Glutamatergic neuron (in vitro differentiated cells): Measurements from ENCODE around the gene PLCL1. TPM values are rescaled to one million over a fixed set of nuclear protein-coding genes. Genes with fewer than 3 reads are reported as not detected.

ENCODE experiments used
- DNase-seq: peaks from one replicate; pipeline ENCODE4 v3.0.0; 2022
- H3K27ac Mint-ChIP-seq: one replicate; pipeline ENCODE4 v1.8.0; 2020; ENCODE audit warnings: mild to moderate bottlenecking, mixed read lengths, inconsistent platforms; ENCODE audit not compliant: unreplicated experiment
- H3K27me3 Mint-ChIP-seq: one replicate; pipeline ENCODE4 v1.8.0; 2020; ENCODE audit warnings: mild to moderate bottlenecking, moderate library complexity, mixed read lengths, inconsistent platforms; ENCODE audit not compliant: unreplicated experiment
- H3K36me3 Mint-ChIP-seq: one replicate; pipeline ENCODE4 v1.8.0; 2020; ENCODE audit warnings: mild to moderate bottlenecking, mixed read lengths, inconsistent platforms; ENCODE audit not compliant: unreplicated experiment
- H3K4me1 Mint-ChIP-seq: one replicate; pipeline ENCODE4 v1.8.0; 2020; ENCODE audit warnings: mild to moderate bottlenecking, low read depth, mixed read lengths, inconsistent platforms; ENCODE audit not compliant: unreplicated experiment
- H3K4me3 Mint-ChIP-seq: one replicate; pipeline ENCODE4 v1.8.0; 2020; ENCODE audit warnings: mild to moderate bottlenecking, mixed read lengths, inconsistent platforms; ENCODE audit not compliant: unreplicated experiment
- H3K9me3 Mint-ChIP-seq: one replicate; pipeline ENCODE4 v1.8.0; 2020; ENCODE audit warnings: mild to moderate bottlenecking, moderate library complexity, mixed read lengths, inconsistent platforms; ENCODE audit not compliant: unreplicated experiment
- total RNA-seq: library from RNA; stranded (reverse); fragmentation: NEBNext Ultra II Directional; extraction: Animal tissue kit (Norgen Biotek cat#: 25700); gene quantifications from one replicate; pipeline ENCODE4 v1.2.1, GENCODE V29; 2021; ENCODE audit not compliant: unreplicated experiment
- TF ChIP-seq, protein P1 (sequence below): fragments of 200-600 bp; sonication (generic); IDR thresholded peaks from one replicate; pipeline ENCODE4 v1.5.0; 2021; ENCODE audit not compliant: partially characterized antibody, unreplicated experiment

Gene PLCL1
- total RNA-seq, 1 donor from 2014 or later: 28.8 TPM

DNA sequence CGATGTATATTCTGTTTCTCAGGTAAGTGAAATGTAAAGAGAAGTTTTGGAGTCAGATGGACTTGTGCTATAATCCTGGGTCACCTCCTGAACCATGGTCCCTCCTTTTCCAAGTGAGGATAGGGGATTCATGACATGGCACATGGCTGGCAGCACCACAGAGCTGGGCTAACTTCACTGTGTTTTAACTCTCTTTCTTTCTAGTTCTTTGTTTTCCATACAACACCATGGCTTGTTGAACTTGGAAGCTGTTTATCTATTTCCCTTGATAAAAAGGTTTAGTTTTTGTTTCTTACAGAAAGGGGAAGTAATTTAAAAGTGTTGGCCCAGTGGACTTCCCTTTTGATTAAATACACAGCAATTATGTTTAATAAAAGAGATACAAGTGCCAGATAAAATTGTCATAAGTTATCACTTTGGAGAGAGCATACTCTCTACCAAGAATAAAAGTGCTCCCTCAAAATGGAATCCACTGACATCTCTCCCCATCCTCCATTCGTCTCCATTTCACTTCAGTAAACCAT lies 90.4 kb downstream of the PLCL1 start:
- Mint-ChIP-seq H3K9me3 (no peaks in the 10 kb centered on the region), H3K4me1 (peaks cover 2% of the 10 kb centered on the region), H3K36me3 (no peaks in the 10 kb centered on the region)

DNA sequence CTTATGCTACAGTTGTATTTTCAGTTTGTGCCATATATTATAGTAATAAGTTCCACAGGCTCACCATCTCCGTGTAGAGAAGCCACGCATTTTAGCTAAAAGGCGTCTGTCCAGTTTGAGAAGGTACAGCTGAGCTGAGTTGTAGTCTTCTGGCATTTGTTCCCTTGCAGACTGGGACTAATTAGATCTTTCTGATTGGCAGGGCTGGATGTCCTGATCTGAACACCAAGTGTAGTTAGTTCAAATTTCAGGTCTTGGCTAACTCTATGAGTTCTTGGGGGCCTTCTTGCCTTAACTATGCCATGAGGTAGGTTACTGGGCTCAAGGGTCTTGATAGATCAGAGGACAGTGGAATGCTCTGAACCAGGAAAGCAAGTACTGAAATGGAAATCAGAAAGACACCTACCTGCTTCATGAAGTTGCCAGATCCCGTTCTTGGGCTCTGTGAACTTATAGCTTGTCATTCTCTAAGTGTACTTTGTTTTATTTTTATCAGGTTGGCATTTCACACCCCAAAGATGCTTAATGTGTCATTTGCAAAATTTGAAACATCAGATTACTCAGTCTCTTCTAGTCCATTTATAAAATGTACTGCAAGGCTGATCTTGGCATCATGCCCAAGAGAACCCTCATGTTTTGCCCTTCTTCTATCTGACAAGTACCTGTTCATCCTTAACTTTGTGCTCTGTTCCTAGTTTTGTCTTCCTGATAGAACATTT lies 93.7 kb downstream of the PLCL1 start:
- DNase-seq: no peak
- no peaks in the 10 kb centered on the region for H3K27me3 Mint-ChIP-seq
- no peaks in the 10 kb centered on the region for H3K9me3 Mint-ChIP-seq
- H3K4me3 Mint-ChIP-seq: no peak overlapping the region
- TF ChIP-seq, protein P1, sequence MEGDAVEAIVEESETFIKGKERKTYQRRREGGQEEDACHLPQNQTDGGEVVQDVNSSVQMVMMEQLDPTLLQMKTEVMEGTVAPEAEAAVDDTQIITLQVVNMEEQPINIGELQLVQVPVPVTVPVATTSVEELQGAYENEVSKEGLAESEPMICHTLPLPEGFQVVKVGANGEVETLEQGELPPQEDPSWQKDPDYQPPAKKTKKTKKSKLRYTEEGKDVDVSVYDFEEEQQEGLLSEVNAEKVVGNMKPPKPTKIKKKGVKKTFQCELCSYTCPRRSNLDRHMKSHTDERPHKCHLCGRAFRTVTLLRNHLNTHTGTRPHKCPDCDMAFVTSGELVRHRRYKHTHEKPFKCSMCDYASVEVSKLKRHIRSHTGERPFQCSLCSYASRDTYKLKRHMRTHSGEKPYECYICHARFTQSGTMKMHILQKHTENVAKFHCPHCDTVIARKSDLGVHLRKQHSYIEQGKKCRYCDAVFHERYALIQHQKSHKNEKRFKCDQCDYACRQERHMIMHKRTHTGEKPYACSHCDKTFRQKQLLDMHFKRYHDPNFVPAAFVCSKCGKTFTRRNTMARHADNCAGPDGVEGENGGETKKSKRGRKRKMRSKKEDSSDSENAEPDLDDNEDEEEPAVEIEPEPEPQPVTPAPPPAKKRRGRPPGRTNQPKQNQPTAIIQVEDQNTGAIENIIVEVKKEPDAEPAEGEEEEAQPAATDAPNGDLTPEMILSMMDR: no peak
- H3K4me1 Mint-ChIP-seq: peaks cover 2% of the 10 kb centered on the region
- H3K27ac Mint-ChIP-seq: no peak overlapping the region
- H3K36me3 Mint-ChIP-seq: no peaks in the 10 kb centered on the region

More for the DNA sequence above, 90.4 kb downstream of the PLCL1 start:
- no peak overlapping the region for H3K27ac Mint-ChIP-seq
- no peak for DNase-seq
- H3K27me3 Mint-ChIP-seq: no peaks in the 10 kb centered on the region
- TF ChIP-seq, protein P1: no peak
- H3K4me3 Mint-ChIP-seq: no peak overlapping the region

DNA sequence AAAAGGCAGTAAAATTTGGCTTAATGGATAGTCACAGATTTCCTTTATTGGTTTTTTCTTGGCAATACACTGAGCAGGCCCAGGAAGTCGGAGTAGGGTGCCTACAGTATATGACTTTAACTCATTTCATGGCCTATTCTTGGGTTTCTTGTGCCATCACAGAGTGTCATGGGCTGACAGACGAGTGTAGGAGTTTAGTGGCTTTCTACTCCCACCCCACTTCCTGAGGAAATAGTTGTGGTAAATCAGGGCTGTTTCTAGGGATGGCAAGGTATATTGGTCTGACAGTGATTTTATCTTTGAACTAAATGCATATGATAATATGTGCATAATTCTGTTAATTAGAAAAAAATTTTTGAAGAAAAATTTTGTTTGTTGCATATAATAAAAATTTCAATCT lies 100.1 kb downstream of the PLCL1 start:
- Mint-ChIP-seq H3K4me1 (peaks cover 6% of the 10 kb centered on the region), H3K27ac (no peak overlapping the region), H3K36me3 (no peaks in the 10 kb centered on the region), H3K27me3 (no peaks in the 10 kb centered on the region), H3K4me3 (no peak overlapping the region), H3K9me3 (no peaks in the 10 kb centered on the region)
- TF ChIP-seq, protein P1: no peak
- DNase-seq: no peak

DNA sequence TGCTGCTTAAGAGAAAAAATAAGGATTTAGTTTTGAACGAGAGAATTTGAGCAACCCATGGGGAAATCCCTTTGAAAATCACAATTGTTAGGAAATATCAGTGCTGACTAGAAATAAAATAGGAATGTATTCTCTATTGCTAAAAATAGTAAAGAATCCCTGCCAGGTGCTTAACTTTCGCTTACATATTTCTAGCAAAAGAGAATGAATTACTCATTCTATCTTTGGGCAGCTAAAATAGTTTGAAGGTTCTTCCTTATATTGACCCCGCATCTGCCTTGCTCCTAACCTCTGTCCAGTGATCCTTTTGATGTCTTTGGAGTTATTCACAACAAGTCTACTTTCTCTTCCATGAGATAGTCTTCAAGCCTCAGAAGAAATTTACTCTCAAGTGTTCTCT lies 103.8 kb downstream of the PLCL1 start:
- Mint-ChIP-seq H3K36me3 (no peaks in the 10 kb centered on the region), H3K27ac (no peak overlapping the region)

More for the DNA sequence above, 103.8 kb downstream of the PLCL1 start:
- no peak overlapping the region for H3K4me3 Mint-ChIP-seq
- TF ChIP-seq, protein P1: no peak
- H3K9me3 Mint-ChIP-seq: peaks cover 1% of the 10 kb centered on the region
- H3K27me3 Mint-ChIP-seq: no peaks in the 10 kb centered on the region
- DNase-seq: no peak
- peaks cover 6% of the 10 kb centered on the region for H3K4me1 Mint-ChIP-seq
